Measurements from ENCODE around the gene LPCAT1.

The LPCAT1 gene

GRCh38 chr5:1445313-1445688 is 78.5 kb downstream of the LPCAT1 start, which contains the start of gene SLC6A3:
Gene SLC6A3 (minus strand): TSS chr5:1445440. CDS start chr5:1443197, 2,243 bp downstream.
- no peaks in the 10 kb centered on the region for H3K36me3 ChIP-seq (ENCODE audit: insufficient read depth, low read length)
- TF ChIP-seq EZH2phosphoT487 (IDR thresholded peaks at IDR 0.05; ENCODE audit: borderline replicate concordance): no peak
- TF ChIP-seq CTCF (conservative IDR thresholded peaks at IDR 0.05; ENCODE audit: low read length): no peak
- H4K20me1 ChIP-seq (ENCODE audit: insufficient read depth, low read length, poor library complexity, severe bottlenecking): no peaks in the 10 kb centered on the region
- no peaks in the 10 kb centered on the region for H3K9me2 ChIP-seq (replicated peaks; ENCODE audit: low read depth, low read length)
- no peaks in the 10 kb centered on the region for H3K9me3 ChIP-seq (ENCODE audit: insufficient read depth, low read depth, low read length)
- H3K9ac ChIP-seq (ENCODE audit: low read depth, low read length, poor library complexity, severe bottlenecking): no peak within 1 kb of the TSS
- H3K27me3 ChIP-seq (ENCODE audit: insufficient read depth, low read length, poor library complexity, severe bottlenecking): no peaks in the 10 kb centered on the region
- H3K79me2 ChIP-seq (ENCODE audit: insufficient read depth, low read length): no peaks in the 10 kb centered on the region
- H3K4me1 ChIP-seq (ENCODE audit: insufficient read depth, low read length, poor library complexity, severe bottlenecking): peaks cover 21% of the 10 kb centered on the region
- no peaks in the 10 kb centered on the region for H3F3A ChIP-seq (ENCODE audit: low read depth)
- H3K4me3 ChIP-seq (ENCODE audit: low read length, poor library complexity, severe bottlenecking): no peak within 1 kb of the TSS
- H2AFZ ChIP-seq (ENCODE audit: low read length): no peak within 1 kb of the TSS
- H3K4me2 ChIP-seq (ENCODE audit: low read depth, low read length, poor library complexity, severe bottlenecking): no peak within 1 kb of the TSS

GRCh38 chr5:1444361-1445189 is 79.2 kb downstream of the LPCAT1 start:
- Histone ChIP-seq H3K27me3 (ENCODE audit: insufficient read depth, low read length, poor library complexity, severe bottlenecking) (no peaks in the 10 kb centered on the region), H3K79me2 (ENCODE audit: insufficient read depth, low read length) (no peaks in the 10 kb centered on the region), H3K4me1 (ENCODE audit: insufficient read depth, low read length, poor library complexity, severe bottlenecking) (peaks cover 21% of the 10 kb centered on the region), H4K20me1 (ENCODE audit: insufficient read depth, low read length, poor library complexity, severe bottlenecking) (no peaks in the 10 kb centered on the region), H3F3A (ENCODE audit: low read depth) (no peaks in the 10 kb centered on the region), H3K4me2 (ENCODE audit: low read depth, low read length, poor library complexity, severe bottlenecking) (no peak overlapping the region), H2AFZ (ENCODE audit: low read length) (no peak overlapping the region), H3K9ac (ENCODE audit: low read depth, low read length, poor library complexity, severe bottlenecking) (no peak overlapping the region), H3K9me2 (replicated peaks; ENCODE audit: low read depth, low read length) (no peaks in the 10 kb centered on the region), H3K9me3 (ENCODE audit: insufficient read depth, low read depth, low read length) (no peaks in the 10 kb centered on the region), H3K4me3 (ENCODE audit: low read length, poor library complexity, severe bottlenecking) (no peak overlapping the region), H3K36me3 (ENCODE audit: insufficient read depth, low read length) (no peaks in the 10 kb centered on the region)
- TF ChIP-seq CTCF (conservative IDR thresholded peaks at IDR 0.05; ENCODE audit: low read length): no peak
- TF ChIP-seq EZH2phosphoT487 (IDR thresholded peaks at IDR 0.05; ENCODE audit: borderline replicate concordance): no peak

- H3K27me3 ChIP-seq (ENCODE audit: insufficient read depth, low read length, poor library complexity, severe bottlenecking): no peaks in the 10 kb centered on the region
- no peak overlapping the region for H3K4me2 ChIP-seq (ENCODE audit: low read depth, low read length, poor library complexity, severe bottlenecking)
- H2AFZ ChIP-seq (ENCODE audit: low read length): no peak overlapping the region
- TF ChIP-seq EZH2phosphoT487 (IDR thresholded peaks at IDR 0.05; ENCODE audit: borderline replicate concordance) (no peak), CTCF (conservative IDR thresholded peaks at IDR 0.05; ENCODE audit: low read length) (no peak)
- H4K20me1 ChIP-seq (ENCODE audit: insufficient read depth, low read length, poor library complexity, severe bottlenecking): no peaks in the 10 kb centered on the region
- H3K4me1 ChIP-seq (ENCODE audit: insufficient read depth, low read length, poor library complexity, severe bottlenecking): peaks cover 21% of the 10 kb centered on the region
- H3K79me2 ChIP-seq (ENCODE audit: insufficient read depth, low read length): no peaks in the 10 kb centered on the region
- H3K4me3 ChIP-seq (ENCODE audit: low read length, poor library complexity, severe bottlenecking): no peak overlapping the region
- no peak overlapping the region for H3K9ac ChIP-seq (ENCODE audit: low read depth, low read length, poor library complexity, severe bottlenecking)
- no peaks in the 10 kb centered on the region for H3F3A ChIP-seq (ENCODE audit: low read depth)
- H3K9me2 ChIP-seq (replicated peaks; ENCODE audit: low read depth, low read length): no peaks in the 10 kb centered on the region
- no peaks in the 10 kb centered on the region for H3K36me3 ChIP-seq (ENCODE audit: insufficient read depth, low read length)
- no peaks in the 10 kb centered on the region for H3K9me3 ChIP-seq (ENCODE audit: insufficient read depth, low read depth, low read length)
These were observed 79.8 kb downstream of the LPCAT1 start for GRCh38 chr5:1443991-1444360.

Data from Loucy (cell line).